HG03196 (cell line): ENCODE measurements around the gene SELPLG.

Source experiments
- ATAC-seq: cut with Tn5 transposase; IDR thresholded peaks from one replicate; pipeline ENCODE4 v1.9.1; 2021; ENCODE audit not compliant: unreplicated experiment

The SELPLG gene

DNA sequence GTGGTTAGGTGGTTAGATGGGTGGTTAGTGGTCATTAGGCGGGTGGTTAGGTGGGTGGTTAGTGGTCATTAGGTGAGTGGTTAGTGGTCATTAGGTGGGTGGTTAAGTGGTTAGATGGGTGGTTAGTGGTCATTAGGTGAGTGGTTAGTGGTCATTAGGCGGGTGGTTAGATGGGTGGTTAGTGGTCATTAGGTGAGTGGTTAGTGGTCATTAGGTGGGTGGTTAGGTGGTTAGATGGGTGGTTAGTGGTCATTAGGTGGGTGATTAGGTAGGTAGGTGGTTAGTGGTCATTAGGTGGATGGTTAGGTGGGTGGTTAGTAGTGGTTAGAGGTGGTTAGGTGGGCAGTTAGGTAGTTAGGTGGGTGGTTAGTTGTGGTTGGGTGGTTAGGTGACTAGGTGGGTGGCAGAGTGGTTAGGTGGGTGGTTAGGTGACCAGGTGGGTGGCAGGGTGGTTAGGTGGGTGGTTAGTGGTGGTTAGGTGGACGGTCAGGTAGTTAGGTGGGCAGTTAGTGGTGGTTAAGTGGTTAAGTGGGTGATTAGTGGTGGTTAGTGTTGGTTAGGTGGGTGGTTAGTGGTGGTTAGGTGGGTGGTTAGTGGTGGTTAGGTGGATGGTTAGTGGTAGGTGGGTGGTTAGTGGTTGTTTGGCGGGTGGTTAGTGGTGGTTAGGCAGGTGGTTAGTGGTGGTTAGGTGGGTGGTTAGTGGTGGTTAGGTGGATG, 27.8 kb downstream of the SELPLG start:
- no peak for ATAC-seq

GRCh38 chr12:108605000-108605689, 28.5 kb downstream of the SELPLG start:
- no peak for ATAC-seq

GRCh38 chr12:108604208-108604941, 29.3 kb downstream of the SELPLG start:
- ATAC-seq = no peak

GRCh38 chr12:108603743-108604142, 30.0 kb downstream of the SELPLG start:
- ATAC-seq = no peak

DNA sequence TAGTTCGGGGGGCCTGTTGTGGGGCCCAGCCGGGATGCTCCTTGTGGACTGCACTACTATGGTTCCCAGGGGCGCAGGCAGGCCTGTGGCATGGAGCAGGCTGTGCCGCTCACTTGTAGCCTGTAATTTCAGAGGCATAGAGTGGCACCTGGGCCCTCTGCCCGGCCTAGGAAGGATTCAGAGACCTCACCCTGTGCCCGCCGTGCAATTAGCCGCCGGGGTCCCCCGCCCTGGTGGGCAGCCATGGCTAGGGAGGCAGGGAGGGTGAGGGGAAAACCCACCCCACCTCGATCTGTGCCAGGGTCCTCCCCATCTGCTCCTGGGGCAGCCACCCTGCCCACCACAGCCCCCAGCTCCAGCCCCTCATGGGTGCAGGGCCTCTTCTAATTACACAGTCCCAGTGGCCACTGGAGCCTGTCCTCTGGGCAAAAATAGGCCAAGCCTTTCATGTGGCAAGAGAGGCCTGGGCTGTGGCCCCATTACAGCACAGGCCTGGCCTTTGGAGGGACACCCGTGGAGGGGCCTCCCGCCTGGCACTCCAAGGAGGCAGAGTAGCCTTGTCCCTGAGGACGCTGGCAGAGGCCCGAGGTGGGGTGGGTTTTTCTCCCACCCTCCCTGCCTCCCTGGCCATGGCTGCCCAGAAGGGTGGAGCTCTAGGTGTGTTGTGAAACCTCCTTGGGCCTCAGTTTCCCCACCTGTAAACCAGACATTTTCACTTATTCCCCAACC, 30.6 kb downstream of the SELPLG start:
- no peak for ATAC-seq

- ATAC-seq = no peak
These were observed 31.4 kb downstream of the SELPLG start for GRCh38 chr12:108602209-108602705.

- ATAC-seq = no peak
These were observed 33.0 kb downstream of the SELPLG start for GRCh38 chr12:108600702-108601007.

- no peak for ATAC-seq
These were observed 33.6 kb downstream of the SELPLG start for GRCh38 chr12:108599948-108600701.

GRCh38 chr12:108599541-108599940, 34.2 kb downstream of the SELPLG start:
- ATAC-seq = no peak

DNA sequence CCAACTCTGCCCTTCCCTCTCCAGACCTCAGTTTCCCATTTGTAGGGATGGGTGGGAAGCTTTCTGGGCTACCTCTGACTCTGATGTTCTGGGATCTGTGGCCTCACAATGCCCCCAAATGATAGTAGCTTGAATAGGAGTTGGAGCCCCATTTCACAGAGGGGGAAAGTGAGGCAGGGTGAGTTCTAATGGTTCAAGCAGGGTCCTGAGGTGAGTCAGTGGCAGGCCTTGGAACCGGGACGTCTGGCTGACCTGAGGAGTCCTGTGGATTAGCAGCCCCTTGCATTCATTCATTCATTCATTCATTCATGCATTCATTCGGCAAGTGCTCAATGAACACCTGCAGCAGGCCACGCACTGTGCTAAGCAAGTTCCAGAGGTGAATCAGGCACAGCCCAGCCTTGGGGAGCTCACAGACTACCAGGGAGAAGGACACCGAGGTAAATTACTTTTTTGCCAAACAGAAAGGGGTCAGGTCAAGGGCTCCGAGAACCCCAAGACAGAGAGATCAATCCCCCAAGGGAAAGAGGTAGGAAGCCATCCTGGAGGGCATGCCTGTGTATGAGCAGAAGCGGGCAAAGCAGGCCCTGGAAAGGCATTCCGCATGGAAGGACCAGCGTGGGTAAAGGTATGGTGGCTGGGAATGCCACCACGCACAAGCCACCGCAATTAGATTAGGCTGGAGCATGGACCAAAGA, 35.0 kb downstream of the SELPLG start:
- ATAC-seq = no peak

DNA sequence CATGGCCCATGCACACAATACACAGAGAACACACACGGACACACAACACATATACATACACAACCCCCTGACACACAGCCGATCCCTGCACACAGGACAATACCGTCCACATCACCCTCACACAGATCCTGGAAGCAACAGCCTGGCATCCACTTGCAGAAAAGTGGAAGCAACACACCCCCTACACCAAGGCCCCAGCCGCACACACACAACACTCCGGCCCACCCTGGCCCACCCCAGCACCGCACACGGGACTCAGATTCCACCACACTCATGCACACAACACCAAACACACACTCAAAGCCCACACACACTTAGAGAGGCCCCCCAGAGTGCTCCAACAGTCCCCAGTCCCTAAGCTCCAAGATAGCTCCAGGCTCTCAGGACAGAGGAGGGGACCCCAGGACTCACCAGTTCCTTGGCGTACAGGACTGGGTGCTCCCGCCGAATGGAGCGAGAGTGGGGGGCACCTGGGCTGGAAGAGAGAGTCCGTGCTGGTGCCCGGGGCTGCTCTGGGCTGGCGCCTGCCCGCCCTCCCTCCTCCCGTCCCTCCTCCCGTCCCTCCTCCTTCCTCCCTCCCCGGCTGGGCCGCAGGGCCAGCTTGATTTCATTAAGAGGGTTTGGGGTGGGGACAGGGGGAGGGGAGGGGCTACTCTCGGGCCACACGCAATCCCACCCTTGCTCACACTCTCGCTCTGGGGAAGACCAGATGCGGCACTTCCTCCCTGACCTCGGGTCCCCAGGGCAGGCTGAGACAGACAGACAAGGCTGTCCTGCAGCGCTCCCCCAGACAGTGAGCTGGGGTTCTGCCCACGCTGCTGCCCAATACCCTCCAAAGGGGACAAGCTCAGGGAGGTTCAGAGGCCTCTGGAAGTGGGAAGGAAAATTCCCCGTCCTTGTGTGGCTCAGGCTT, 35.9 kb downstream of the SELPLG start, which contains the start of gene TMEM119:
Gene TMEM119 (minus strand): TSS at position 526 of the 913 bp plus-strand sequence. CDS start 5,701 bp downstream, outside the sequence.
- no peak for ATAC-seq

- no peak for ATAC-seq
These were observed 36.7 kb downstream of the SELPLG start for GRCh38 chr12:108596854-108597558.

DNA sequence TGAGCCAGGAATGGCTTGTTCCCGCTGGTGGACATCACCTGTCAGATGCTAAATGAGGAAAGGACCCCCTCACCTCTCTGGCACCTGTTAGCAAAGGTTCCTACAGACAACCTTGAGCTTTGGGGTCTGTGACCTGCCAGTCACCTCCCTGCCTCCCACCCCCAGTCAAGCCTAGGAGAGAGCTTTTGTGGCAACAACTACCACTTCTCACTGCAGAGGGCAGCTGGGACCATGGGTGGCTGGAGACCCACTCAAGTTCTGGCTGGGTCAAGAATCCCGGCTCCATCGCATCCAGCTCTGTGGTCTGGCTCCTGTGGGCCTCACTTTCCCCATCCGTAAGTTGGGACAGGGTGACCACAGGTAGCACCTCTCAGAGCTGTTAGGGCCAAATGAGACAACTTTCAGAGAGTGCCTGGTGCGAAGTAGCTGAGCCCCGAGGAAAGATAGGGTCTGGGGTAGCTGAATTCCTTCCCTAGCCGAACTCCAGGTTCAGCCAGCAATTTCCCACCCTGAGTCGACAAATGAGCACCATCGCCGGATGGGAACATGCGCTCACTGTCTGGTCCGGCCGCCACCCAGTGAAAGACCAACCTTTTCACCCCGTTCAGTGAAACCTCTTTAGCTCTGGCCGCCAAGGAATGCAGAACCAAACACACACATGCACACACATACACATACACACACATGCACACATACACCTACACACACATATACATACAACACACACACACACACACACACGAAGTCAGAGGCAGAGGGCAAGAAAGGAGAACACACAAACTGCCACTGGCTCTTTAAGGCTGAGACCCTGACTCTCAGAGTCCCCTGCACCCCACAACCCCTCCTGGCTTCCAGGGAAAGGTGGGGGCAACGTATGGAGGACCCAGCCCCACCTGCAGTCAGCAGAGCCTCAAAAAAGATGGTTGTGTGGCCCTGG, 37.7 kb downstream of the SELPLG start:
- no peak for ATAC-seq

- no peak for ATAC-seq
These were observed 38.6 kb downstream of the SELPLG start for GRCh38 chr12:108594960-108595710.

GRCh38 chr12:108594323-108594903, 39.3 kb downstream of the SELPLG start:
- ATAC-seq = no peak
